PC-3 (cell line): ENCODE measurements around the gene TMEM131.

Source experiments
- CTCF ChIP-seq: fragments of 300-600 bp; sonication (generic); conservative IDR thresholded peaks from 2 replicates; pipeline ENCODE4 v1.5.1; 2017; ENCODE audit warnings: antibody characterized with exemption, low read depth, mild to moderate bottlenecking, low read length
- EZH2 ChIP-seq: fragments of 300-600 bp; sonication (generic); IDR thresholded peaks from one replicate; pipeline ENCODE4 v1.6.1; 2017; ENCODE audit warnings: antibody characterized with exemption, mild to moderate bottlenecking, low read length; ENCODE audit not compliant: unreplicated experiment

- TF ChIP-seq CTCF (no peak), EZH2 (no peak)
These were observed 34.2 kb downstream of the TMEM131 start for GRCh38 chr2:97961534-97961933.
